HG03196 (cell line): Measurements from ENCODE around the gene LRP1.
A peak's percentile ranks its signal among the peaks of the same experiment; 100 is the strongest.

ENCODE experiments used
- ATAC-seq: cut with Tn5 transposase; IDR thresholded peaks from one replicate; pipeline ENCODE4 v1.9.1; 2021; ENCODE audit not compliant: unreplicated experiment

LRP1 gene

GRCh38 chr12:57233357-57234232, 105.3 kb downstream of the LRP1 start:
- no peak for ATAC-seq

GRCh38 chr12:57234233-57234570, 105.9 kb downstream of the LRP1 start:
- ATAC-seq: no peak

DNA sequence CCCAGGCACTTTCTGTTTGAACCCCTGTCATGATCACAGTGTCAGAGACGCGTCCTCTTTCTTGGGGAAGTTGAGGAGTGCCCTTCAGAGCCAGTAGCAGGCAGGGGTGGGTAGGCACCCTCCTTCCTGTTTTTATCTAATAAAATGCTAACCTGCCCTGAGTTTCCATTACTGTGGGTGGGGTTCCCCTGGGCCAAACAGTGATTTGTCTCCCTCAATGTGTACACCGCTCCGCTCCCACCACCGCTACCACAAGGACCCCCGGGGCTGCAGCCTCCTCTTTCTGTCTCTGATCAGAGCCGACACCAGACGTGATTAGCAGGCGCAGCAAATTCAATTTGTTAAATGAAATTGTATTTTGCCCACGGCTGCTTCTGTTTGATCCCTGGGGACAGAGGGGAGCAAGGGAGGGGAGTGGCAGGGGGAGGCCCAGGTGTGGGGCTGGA, 106.3 kb downstream of the LRP1 start:
- ATAC-seq: no peak

DNA sequence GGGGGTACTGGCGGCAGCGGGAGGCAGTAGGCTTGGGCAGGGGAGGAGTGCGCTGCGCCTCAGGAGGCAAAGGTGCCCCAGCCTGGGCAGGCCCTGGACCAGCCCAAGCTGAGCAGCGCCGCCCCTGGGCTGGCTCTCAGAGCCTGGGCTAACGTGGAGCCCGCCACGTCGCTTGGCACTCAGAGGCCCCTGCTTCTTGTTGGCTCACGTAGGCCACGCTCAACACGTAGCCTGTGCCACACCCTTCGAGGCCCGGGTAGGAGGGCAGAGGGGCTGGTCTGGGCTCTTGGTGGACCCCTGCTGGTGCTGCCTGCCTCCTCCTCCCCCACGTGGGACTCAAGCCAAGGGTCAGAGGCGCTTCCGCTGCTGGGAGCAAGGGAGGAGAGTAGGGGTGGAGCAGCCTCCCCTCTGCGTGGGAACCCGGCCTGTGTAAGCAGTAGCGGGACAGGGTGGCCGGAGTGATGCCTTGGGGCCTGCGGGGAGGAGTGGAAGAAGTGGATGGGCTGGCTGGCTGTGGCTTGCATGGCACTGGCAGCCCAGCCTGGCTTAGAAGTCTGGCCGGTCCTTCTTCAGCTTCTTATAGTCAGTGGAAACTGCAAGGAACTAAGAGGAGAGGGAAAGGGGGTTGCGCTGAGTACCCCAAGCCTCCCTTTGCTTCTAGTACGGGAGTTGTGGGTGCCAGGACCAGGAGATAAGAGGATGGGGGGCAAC, 106.9 kb downstream of the LRP1 start:
- no peak for ATAC-seq

GRCh38 chr12:57235728-57236131, 107.4 kb downstream of the LRP1 start:
- no peak for ATAC-seq

DNA sequence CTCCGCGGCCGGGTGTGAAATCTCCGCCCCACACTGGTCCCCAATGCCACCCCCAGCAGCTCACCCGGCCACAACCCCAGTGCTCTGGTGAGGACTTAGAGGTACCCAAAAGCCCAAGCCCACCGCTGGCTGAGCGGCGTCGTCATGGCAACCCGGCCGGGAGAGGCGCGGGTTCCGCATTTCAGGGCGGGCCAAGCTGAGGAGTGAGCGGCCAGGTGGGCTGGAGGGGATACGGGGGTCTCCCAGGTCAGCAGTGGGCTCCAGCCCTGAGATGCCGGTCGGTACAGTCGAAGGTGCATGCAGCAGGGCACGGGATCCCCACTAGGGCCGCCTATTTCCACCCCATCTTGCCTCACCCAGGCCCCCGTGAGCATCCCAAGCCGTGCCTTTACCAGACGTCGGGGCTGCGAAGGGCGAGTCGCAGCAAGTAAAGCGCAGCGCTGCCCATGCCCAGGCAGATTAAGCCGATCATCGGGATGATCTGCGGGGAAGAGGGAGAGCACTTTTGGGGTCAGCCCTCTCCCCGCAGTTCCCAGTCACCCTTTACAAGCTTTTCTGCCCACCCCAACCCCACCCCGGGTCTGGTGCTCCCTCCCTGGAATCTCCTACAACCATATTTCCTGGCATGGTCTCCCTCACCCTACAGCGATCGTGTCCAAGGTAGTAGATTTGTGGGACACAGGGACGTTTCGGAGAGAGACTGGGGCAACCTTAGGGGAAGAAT, 108.1 kb downstream of the LRP1 start:
- ATAC-seq: no peak

DNA sequence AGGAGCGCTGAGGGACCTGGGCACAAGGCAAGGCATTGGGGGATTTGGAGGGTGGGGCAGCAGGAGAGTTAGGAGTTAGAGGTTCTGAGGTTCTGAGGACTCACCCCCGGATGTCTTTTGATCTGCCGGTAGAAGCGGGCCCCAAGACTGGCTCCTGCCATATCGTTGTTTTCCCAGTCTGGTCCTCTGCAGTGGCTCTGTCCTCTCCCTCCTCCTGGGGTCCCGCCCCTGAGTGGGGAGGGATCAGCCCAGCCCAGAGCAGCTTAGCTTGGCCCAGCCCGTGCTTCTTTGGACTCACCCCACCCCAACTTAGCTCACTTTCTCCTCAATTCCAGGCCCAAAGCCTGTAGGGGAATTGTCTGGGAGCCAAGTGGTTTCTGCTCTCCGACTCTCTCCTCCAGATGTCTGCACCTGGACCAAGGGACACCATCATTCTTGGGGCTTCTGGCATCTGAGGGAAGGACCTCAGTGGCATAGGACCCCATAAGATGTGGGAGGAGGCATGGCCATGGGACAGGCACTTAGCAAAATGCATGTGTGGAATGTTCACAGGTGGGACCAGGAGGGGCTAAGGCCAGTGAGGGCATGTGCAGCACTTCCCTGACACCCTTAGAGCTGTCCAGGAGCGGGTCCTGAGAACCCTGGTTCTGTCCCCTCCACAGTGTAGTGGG, 108.8 kb downstream of the LRP1 start:
- no peak for ATAC-seq

DNA sequence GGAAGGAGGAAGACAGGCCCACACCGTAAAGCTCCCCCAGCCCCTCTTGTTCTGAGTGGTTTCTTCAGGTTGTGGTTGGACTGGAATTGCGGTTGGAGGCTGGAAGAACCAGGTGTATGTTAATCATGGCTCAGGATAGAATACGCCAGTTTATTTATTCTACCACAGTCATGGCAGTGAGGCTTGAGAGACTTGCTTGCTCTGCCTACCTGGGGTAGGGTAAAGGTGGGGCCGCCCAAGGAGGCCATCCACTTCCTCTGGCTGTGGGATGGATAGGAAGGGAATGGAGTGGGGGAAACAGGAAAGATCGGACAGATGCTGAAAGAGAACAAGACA, 109.3 kb downstream of the LRP1 start:
- no peak for ATAC-seq

DNA sequence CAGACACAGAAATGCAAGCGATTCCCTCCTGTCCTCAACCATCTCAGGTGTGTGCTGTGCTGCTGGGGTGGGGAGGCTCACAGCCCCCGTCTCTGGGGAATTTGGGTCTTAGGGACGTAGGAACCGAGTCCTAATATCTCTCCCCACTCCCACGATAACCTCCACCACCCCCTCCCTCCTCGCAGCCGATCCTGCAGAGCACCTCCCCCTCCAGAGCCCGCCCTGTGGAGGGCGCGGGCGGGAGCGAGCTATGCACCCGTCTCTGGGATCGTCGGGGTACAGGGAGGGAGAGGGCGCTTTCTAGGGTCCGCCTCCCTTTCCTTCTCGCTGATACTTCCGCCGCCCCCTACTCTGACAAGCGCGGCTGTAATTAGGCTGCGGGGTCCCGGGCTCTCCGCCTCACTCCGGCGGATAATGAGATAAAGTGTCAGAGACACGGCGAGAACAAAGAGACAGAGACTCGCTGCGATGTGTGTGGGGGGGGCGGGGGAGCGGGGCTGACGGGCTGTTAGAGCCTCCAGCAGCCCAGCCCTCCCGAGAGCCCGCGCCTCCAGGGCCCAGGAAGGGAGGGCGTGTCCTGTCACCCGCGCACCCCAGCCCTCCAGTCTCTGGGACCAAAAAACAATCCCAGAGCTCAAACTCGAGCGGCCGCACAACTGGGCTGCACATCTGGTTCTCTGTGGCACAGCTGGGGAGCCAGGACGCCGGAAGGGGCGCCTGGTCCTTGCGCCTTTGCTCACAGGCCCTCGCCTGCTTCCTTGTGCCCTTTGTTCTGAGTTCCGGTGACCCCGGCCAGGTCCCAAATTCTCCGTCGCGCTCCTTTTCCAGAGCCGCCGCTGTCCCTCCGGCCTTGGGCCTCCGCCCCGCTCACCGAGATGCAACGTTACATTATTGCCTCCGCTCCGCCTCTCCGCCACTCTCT, 109.9 kb downstream of the LRP1 start:
- no peak for ATAC-seq

DNA sequence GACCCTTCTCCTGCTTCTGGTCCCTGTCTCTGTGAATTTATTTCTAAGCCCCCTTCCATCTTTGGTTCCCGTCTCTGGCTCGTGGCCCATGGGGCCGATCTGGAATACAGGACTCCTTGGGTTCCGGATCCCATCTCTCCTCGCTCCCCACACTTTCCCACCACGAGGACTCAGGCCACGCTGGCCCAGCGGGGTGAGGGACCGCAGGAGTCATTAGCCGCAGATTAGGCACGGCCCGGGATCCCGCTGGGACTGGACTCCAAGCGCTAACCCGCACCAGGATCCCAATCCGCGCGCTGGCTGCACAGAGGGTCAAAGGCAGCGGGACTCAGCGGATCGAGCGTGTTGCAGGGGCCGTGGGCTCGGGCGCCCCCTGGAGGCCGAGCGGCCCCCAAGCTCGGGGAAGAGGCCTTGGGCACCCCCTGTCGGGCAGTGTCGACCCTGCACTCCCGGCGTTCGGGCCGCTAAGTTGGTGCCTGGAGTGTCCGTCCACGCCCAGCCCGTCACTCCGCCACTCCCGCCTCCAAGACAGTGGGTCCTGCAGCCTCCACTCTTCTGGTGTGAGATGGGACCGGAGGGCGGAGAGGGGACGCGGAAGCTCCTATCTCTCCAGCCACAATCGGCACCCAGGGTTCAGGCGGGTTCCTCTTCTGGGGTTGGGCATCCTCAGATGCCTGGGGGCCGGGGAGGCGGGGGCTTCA, 110.7 kb downstream of the LRP1 start:
- ATAC-seq: peak; percentile 45

GRCh38 chr12:57239587-57240065, 111.3 kb downstream of the LRP1 start:
- ATAC-seq: no peak

DNA sequence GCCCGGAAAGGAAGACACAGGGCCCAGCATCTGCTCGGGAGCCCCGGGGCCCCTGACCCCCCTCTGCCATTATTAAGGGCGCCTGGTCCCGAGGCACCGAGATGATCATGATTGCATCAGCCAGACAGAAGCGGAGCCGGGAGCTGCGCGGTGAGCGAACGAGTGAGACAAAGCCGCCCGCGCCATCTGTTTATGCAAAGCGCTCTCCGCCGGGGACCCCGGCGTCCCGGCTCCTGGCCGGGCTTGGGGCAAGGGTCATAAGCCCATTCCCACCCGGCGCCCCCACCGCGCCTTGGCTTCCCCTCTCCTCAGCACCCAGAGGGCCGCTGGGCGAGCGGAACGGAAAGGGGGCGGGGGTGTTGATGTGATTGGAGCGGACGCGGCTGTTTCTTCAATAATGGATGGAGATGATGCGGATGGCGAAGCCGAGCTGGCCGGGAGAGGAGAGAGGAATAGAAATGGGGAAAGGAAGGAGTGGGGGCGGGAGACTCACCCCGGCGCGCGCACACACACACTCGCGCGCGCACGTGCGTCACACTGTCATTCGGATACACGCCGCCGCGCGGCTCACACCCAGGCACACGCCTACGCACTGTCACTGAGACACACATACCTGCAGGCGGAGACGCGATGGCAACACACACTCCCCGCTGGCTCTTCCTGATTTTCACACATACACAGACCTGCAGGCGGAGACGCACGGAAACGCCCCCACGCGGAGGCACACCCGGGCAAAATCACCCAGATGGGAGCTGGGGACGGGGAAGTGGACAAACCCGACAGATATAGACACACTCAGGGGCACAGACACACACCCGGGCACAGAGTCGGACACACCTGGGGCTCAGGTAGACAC, 112.0 kb downstream of the LRP1 start:
- ATAC-seq: no peak

DNA sequence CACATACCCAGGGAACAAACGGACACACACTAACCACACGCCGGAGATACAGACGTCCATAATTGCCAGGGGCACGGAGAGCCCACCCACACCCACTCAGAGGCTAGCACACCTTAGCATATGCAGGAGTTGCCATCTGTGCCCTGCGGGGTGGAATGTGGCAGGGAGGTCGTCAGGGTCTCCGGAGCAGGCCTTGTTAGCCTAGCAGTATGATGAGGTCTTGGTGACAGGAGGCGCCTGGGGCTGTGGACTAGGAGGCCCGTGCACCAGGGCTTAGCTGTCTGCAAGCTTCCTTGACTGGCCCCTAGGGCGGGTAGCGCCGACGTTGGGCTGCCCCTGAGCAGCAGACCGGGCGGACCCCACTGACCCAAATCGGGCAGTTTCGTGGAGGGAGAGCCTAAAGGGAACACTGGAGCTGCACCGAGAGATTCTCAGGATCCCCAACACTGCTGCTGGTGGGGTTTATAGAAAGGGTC, 112.7 kb downstream of the LRP1 start:
- no peak for ATAC-seq

DNA sequence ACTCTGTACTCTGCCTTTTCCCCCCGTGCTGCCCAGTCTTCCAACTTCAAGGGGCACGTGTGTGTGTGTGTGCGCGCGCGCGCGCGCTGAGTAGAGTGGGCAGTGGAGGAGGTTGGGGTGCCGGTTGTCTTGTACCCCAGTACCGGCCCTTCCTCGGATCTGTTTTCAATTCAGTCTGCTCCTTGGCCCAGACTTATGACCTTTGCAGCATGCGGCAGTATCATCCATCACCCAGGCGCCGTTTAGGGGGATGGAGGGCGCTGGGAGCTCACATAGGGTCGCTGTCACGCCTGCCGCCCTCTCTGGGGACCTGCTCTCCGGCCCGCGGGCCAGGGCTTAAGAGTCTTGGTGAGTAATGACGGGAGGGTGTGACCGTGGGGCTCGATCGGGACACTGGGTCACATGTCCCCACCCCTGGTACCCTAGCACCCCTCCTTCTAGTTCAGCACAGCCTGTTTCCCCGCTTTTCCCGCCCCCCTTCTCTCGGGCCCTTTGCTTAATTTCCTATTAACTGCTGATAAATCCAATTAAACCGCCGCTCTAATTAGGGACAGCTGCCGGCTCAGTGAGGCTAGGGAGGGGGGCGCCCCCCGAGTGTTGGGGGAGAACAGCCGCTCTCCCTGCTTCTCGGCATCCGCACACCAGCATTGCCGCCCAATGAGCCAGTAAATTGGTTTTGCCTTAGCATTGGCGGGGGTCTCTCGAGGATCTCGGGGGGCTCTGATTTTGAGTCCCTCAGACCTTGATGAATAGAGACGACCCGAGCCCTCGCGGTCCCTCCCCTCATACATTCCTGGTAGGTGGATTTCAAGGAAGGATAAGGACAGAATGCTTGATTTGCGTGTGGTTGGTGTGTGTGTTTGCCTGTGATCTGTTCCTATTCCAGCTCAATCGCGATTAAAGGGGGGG, 113.4 kb downstream of the LRP1 start:
- ATAC-seq: no peak

DNA sequence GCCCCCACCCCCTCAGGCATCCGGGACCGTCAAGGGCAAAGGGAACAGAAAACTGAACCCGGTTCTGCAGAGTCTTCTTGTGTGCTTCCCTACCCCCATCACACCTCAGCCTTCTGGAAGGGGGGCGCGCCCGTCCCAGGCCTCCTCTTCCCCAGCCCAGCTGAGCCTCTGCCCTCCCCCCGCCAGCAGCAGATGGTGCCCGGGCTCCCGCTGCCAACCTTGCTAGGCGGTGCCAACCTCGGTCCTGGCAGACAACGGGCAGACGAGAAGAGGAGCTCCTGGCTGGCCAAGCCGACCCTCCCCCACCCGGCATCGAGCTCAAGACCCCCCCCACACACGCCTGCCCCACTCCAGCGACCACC, 114.0 kb downstream of the LRP1 start:
- no peak for ATAC-seq

GRCh38 chr12:57242691-57243454, 114.6 kb downstream of the LRP1 start:
- ATAC-seq: no peak
